Mesothelial cell of epicardium (in vitro differentiated cells): Measurements from ENCODE around the gene TMEM178A. TPM values are rescaled to one million over a fixed set of nuclear protein-coding genes. Genes with fewer than 3 reads are reported as not detected.
A peak's percentile ranks its signal among the peaks of the same experiment; 100 is the strongest.

Experiments used
- DNase-seq, 2 experiments: peaks; one replicate each; pipeline ENCODE4 v3.0.0; 2021; ENCODE audit warnings: low spot score in 2 of 2; ENCODE audit not compliant: unreplicated experiment in 2 of 2
- H3K27ac Mint-ChIP-seq: 2 replicates; pipeline ENCODE4 v1.8.0; 2021; ENCODE audit warnings: mixed read lengths
- H3K27me3 Mint-ChIP-seq: 2 replicates; pipeline ENCODE4 v1.8.0; 2021; ENCODE audit warnings: low read depth, mixed read lengths
- H3K36me3 Mint-ChIP-seq: 2 replicates; pipeline ENCODE4 v1.8.0; 2021; ENCODE audit warnings: mixed read lengths
- H3K4me1 Mint-ChIP-seq: 2 replicates; pipeline ENCODE4 v1.8.0; 2021; ENCODE audit warnings: mixed read lengths
- H3K4me3 Mint-ChIP-seq: 2 replicates; pipeline ENCODE4 v1.8.0; 2021; ENCODE audit warnings: mild to moderate bottlenecking, moderate library complexity, mixed read lengths
- H3K9me3 Mint-ChIP-seq: 2 replicates; pipeline ENCODE4 v1.8.0; 2021; ENCODE audit warnings: mixed read lengths
- CTCF ChIP-seq: fragments of 200-600 bp; sonication (generic); IDR thresholded peaks from one replicate; pipeline ENCODE4 v1.5.0; 2021; ENCODE audit warnings: antibody characterized with exemption; ENCODE audit not compliant: unreplicated experiment
- total RNA-seq: library from RNA; stranded (reverse); gene quantifications from 3 replicates; pipeline ENCODE4 v1.2.1, GENCODE V29; 2021

The TMEM178A gene
- total RNA-seq, 1 donor from 2014 or later: 13.1 TPM

- no peak overlapping the region for H3K27ac Mint-ChIP-seq
- H3K27me3 Mint-ChIP-seq: no peaks in the 10 kb centered on the region
- peaks cover 4% of the 10 kb centered on the region for H3K36me3 Mint-ChIP-seq
- TF ChIP-seq CTCF: no peak
- DNase-seq: no peak
- no peak overlapping the region for H3K4me3 Mint-ChIP-seq
- peaks cover 7% of the 10 kb centered on the region for H3K4me1 Mint-ChIP-seq
- H3K9me3 Mint-ChIP-seq: peaks cover 17% of the 10 kb centered on the region
Observed at GRCh38 chr2:39688181-39688580, 22.5 kb downstream of the TMEM178A start.

- Mint-ChIP-seq H3K36me3 (peaks cover 4% of the 10 kb centered on the region), H3K27me3 (no peaks in the 10 kb centered on the region), H3K27ac (no peak overlapping the region), H3K9me3 (peaks cover 17% of the 10 kb centered on the region), H3K4me3 (no peak overlapping the region), H3K4me1 (peaks cover 7% of the 10 kb centered on the region)
- DNase-seq: no peak
- TF ChIP-seq CTCF: no peak
Observed at GRCh38 chr2:39689272-39689841, 23.6 kb downstream of the TMEM178A start.

GRCh38 chr2:39689876-39690275 lies 24.2 kb downstream of the TMEM178A start:
- Mint-ChIP-seq H3K27me3 (no peaks in the 10 kb centered on the region), H3K4me3 (no peak overlapping the region), H3K27ac (no peak overlapping the region), H3K9me3 (peaks cover 17% of the 10 kb centered on the region), H3K36me3 (peaks cover 4% of the 10 kb centered on the region), H3K4me1 (peaks cover 3% of the 10 kb centered on the region)
- no peak for DNase-seq
- TF ChIP-seq CTCF: no peak

GRCh38 chr2:39693245-39693644 lies 27.5 kb downstream of the TMEM178A start:
- Mint-ChIP-seq H3K4me1 (peaks cover 21% of the 10 kb centered on the region), H3K27me3 (no peaks in the 10 kb centered on the region), H3K4me3 (no peak overlapping the region), H3K27ac (no peak overlapping the region), H3K36me3 (peaks cover 4% of the 10 kb centered on the region), H3K9me3 (peaks cover 17% of the 10 kb centered on the region)
- no peak for DNase-seq
- no peak for TF ChIP-seq CTCF

GRCh38 chr2:39696101-39696553 lies 30.4 kb downstream of the TMEM178A start:
- H3K9me3 Mint-ChIP-seq: peaks cover 22% of the 10 kb centered on the region
- H3K36me3 Mint-ChIP-seq: peaks cover 13% of the 10 kb centered on the region
- H3K27ac Mint-ChIP-seq: peak overlapping the region; percentile 52
- no peak for DNase-seq
- no peak for TF ChIP-seq CTCF
- H3K4me3 Mint-ChIP-seq: no peak overlapping the region
- no peaks in the 10 kb centered on the region for H3K27me3 Mint-ChIP-seq
- H3K4me1 Mint-ChIP-seq: peaks cover 21% of the 10 kb centered on the region
